Choroid plexus epithelial cell (primary cell): Measurements from ENCODE around the gene TECPR2.

Source experiments
- DNase-seq: peaks from one replicate; pipeline ENCODE4 v3.0.0-alpha.2; 2010; ENCODE audit warnings: low read depth
- H3K4me3 ChIP-seq: 2 replicates; pipeline ENCODE4 v1.5.1; 2011; ENCODE audit warnings: low read depth, mild to moderate bottlenecking, control low read depth, low read length, moderate library complexity
- CTCF ChIP-seq: conservative IDR thresholded peaks from 2 replicates; pipeline ENCODE4 v1.5.1; 2011; ENCODE audit warnings: low read depth, mild to moderate bottlenecking, control low read depth, inconsistent platforms, low read length, moderate library complexity

The TECPR2 gene

GRCh38 chr14:102394717-102395375, 32.1 kb downstream of the TECPR2 start:
- peak; percentile 10 for DNase-seq

DNA sequence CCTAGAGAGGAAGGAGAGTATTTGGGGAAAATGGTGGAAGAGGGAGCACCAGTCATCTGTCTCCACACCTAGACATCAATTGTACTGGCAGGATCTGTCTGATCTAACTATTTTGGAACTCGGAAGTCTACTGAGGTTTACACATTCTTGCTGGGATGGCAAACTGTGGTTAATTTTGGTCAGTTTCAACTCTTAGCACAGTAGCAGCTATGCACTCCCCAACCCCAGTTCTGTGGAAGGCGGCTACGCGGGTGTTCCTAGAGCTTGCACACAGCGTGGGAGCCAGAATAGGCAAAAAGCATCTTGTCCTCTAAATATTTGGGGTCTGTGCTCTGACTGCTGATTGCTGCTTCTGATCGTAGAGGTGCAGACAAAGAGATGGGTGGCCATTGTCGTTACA, 33.8 kb downstream of the TECPR2 start:
- TF ChIP-seq CTCF: no peak
- DNase-seq: no peak
- H3K4me3 ChIP-seq: no peak overlapping the region

More at GRCh38 chr14:102394717-102395375, 32.1 kb downstream of the TECPR2 start:
- TF ChIP-seq CTCF: no peak
- H3K4me3 ChIP-seq: no peak overlapping the region

DNA sequence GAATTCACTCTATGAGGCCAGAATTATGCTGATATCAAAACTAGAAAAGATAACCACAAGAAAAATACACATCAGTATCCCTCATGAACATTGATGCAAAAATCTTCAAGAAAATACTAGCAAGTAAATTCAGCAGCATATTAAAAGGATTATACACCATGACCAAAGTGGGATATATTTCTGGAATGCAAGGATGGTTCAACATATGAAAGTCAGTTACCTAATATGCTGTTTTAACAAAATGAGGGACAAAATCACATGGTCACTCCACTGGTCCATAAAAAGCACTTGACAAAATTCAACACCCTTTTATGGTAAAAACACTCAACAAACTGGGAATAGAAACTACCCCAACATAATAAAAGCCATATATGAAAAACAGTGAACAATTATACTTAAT, 40.3 kb downstream of the TECPR2 start:
- H3K4me3 ChIP-seq: no peak overlapping the region
- no peak for TF ChIP-seq CTCF
- no peak for DNase-seq

GRCh38 chr14:102407258-102407657, 44.5 kb downstream of the TECPR2 start:
- DNase-seq: no peak
- no peak overlapping the region for H3K4me3 ChIP-seq
- TF ChIP-seq CTCF: no peak

DNA sequence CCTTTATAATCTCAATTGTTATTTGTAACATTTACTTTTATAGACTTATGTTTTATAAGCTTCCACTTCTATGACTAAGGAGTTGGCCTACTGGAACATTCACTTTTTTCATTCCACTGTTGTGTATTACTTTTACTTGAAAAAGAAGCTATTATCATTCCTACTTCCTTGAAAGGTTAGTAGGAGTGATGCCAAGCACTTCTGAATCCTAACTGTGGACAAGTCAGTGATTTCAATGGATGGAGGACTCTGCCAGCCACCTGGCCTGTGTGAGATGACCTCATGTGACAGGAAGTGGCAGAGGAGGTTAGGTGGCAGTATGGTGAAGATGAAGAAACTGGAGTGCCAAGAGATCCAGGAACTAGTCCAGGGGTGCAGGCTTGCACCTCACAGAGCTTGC, 46.0 kb downstream of the TECPR2 start:
- DNase-seq: no peak
- H3K4me3 ChIP-seq: no peak overlapping the region
- TF ChIP-seq CTCF: no peak

GRCh38 chr14:102415671-102416070, 52.9 kb downstream of the TECPR2 start:
- H3K4me3 ChIP-seq: no peak overlapping the region
- DNase-seq: no peak
- no peak for TF ChIP-seq CTCF

DNA sequence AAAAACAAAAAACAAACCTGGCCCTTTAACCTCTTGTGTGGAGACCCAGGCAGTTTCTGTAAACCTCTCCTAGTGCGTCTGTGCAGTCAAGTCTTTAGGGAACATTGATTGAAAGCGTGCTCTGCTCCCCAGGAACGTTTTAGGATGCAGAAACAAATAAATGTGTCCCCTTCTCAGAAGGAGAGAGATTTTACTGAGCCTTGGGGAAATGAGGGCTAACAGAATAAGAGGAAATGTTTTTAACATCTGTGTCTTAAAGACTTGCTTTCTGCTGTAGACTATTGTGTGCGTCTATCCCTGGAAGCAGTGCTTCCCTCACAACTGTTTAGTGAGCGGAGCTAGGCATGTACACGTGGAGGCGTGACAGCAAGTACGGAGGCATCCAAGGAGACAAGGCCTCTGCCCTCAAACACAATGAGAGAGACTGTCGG, 54.3 kb downstream of the TECPR2 start:
- H3K4me3 ChIP-seq: no peak overlapping the region
- no peak for DNase-seq
- TF ChIP-seq CTCF: no peak
